ENCODE measurements around the gene DCC. TPM values are rescaled to one million over a fixed set of nuclear protein-coding genes. Genes with fewer than 3 reads are reported as not detected.

Gene DCC
- total RNA-seq, 1 donor from 2014 or later: not detected

DNA sequence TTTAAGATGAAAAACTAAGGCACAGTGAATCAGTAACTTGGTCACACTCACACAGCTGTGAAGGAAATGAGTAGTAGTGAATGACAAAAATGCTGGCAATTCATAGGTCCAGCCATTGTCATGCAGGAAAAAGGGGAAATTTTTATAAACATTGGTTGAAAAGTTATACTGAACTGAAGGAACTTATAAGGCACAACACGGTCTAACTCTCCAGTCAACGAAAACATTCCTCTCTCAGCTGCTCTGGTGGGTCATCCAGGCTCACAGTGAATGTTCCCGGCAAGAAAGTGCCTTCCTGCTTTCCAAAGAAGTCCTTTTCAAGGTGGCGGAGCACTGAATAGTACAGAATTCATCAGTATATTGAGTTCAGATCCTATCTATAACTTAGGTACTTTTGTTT is 476.1 kb downstream of the DCC start:
- no peak overlapping the region for H3K27ac Mint-ChIP-seq (ENCODE audit: unreplicated experiment)
- peaks cover 3% of the 10 kb centered on the region for H3K9me3 Mint-ChIP-seq (ENCODE audit: low read depth)
- H3K4me1 Mint-ChIP-seq (ENCODE audit: low read depth): no peaks in the 10 kb centered on the region
- no peak for DNase-seq (ENCODE audit: low spot score)
- no peaks in the 10 kb centered on the region for H3K36me3 Mint-ChIP-seq (ENCODE audit: low read depth)
- H3K4me3 Mint-ChIP-seq (ENCODE audit: unreplicated experiment): no peak overlapping the region
- H3K27me3 Mint-ChIP-seq (ENCODE audit: low read depth): no peaks in the 10 kb centered on the region
- TF ChIP-seq CTCF (IDR thresholded peaks at IDR 0.05): no peak

DNA sequence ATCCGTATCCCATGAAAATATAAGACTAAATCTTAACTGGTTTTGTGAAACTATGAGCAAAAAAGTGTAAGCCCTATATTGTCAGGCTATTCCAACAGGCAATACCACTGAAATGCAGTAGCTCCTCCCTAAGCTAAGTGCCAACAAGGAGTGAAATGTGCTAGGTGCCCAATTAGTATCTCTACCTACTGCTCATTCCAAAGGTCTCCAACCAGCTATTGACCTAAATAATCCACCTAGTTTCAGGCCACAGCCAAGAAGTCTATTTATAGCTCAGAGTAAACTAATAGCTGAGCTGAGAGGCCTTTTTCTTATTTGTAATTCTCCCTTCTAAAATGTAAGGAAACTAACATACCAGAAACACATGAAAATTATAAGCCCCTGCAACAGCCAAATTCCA is 482.2 kb downstream of the DCC start:
- Mint-ChIP-seq H3K27me3 (ENCODE audit: low read depth) (no peaks in the 10 kb centered on the region), H3K9me3 (ENCODE audit: low read depth) (no peaks in the 10 kb centered on the region), H3K36me3 (ENCODE audit: low read depth) (no peaks in the 10 kb centered on the region), H3K4me3 (ENCODE audit: unreplicated experiment) (no peak overlapping the region), H3K4me1 (ENCODE audit: low read depth) (no peaks in the 10 kb centered on the region), H3K27ac (ENCODE audit: unreplicated experiment) (no peak overlapping the region)
- TF ChIP-seq CTCF (IDR thresholded peaks at IDR 0.05): no peak
- DNase-seq (ENCODE audit: low spot score): no peak

DNA sequence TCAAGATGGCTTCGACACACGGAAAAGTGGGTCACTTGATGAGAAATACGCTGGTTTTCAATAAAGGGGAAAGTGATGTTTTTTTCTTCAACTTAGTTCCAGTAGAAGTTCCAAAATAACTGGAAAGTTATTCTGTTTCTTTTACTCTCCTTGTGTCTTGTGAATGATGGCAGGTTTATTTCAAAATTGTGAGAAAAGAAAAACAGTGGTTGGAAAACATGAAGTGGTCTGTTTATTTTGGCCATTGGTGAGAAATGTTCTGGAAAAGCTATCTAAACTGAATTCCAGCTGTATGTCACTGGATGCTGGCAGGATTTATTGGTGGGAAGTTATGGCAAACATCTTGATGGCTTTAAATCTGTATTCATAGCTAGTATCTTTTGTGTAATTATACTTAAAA is 484.1 kb downstream of the DCC start:
- TF ChIP-seq CTCF (IDR thresholded peaks at IDR 0.05): no peak

GRCh38 chr18:52826994-52827393 is 487.0 kb downstream of the DCC start:
- Mint-ChIP-seq H3K9me3 (ENCODE audit: low read depth) (no peaks in the 10 kb centered on the region), H3K4me1 (ENCODE audit: low read depth) (no peaks in the 10 kb centered on the region)

More for the DNA sequence above, 484.1 kb downstream of the DCC start:
- DNase-seq (ENCODE audit: low spot score): no peak
- no peaks in the 10 kb centered on the region for H3K27me3 Mint-ChIP-seq (ENCODE audit: low read depth)
- H3K36me3 Mint-ChIP-seq (ENCODE audit: low read depth): no peaks in the 10 kb centered on the region
- H3K27ac Mint-ChIP-seq (ENCODE audit: unreplicated experiment): no peak overlapping the region
- H3K4me1 Mint-ChIP-seq (ENCODE audit: low read depth): no peaks in the 10 kb centered on the region
- H3K4me3 Mint-ChIP-seq (ENCODE audit: unreplicated experiment): no peak overlapping the region
- H3K9me3 Mint-ChIP-seq (ENCODE audit: low read depth): no peaks in the 10 kb centered on the region

GRCh38 chr18:52829320-52829719 is 489.3 kb downstream of the DCC start:
- no peaks in the 10 kb centered on the region for H3K9me3 Mint-ChIP-seq (ENCODE audit: low read depth)

More at GRCh38 chr18:52826994-52827393, 487.0 kb downstream of the DCC start:
- Mint-ChIP-seq H3K4me3 (ENCODE audit: unreplicated experiment) (no peak overlapping the region), H3K27me3 (ENCODE audit: low read depth) (no peaks in the 10 kb centered on the region), H3K27ac (ENCODE audit: unreplicated experiment) (no peak overlapping the region), H3K36me3 (ENCODE audit: low read depth) (no peaks in the 10 kb centered on the region)
- no peak for TF ChIP-seq CTCF (IDR thresholded peaks at IDR 0.05)
- DNase-seq (ENCODE audit: low spot score): no peak

More at GRCh38 chr18:52829320-52829719, 489.3 kb downstream of the DCC start:
- Mint-ChIP-seq H3K4me1 (ENCODE audit: low read depth) (no peaks in the 10 kb centered on the region), H3K4me3 (ENCODE audit: unreplicated experiment) (no peak overlapping the region), H3K27ac (ENCODE audit: unreplicated experiment) (no peak overlapping the region), H3K36me3 (ENCODE audit: low read depth) (no peaks in the 10 kb centered on the region), H3K27me3 (ENCODE audit: low read depth) (no peaks in the 10 kb centered on the region)
- TF ChIP-seq CTCF (IDR thresholded peaks at IDR 0.05): no peak
- no peak for DNase-seq (ENCODE audit: low spot score)

All from chondrocyte (in vitro differentiated cells).